HPDE6-E6E7 (cell line): ENCODE results near the gene DYNLT2.

Source experiments
- DNase-seq: peaks from one replicate; pipeline ENCODE4 v3.0.0; 2011; ENCODE audit warnings: missing footprints; ENCODE audit errors: extremely low spot score

DYNLT2 gene

DNA sequence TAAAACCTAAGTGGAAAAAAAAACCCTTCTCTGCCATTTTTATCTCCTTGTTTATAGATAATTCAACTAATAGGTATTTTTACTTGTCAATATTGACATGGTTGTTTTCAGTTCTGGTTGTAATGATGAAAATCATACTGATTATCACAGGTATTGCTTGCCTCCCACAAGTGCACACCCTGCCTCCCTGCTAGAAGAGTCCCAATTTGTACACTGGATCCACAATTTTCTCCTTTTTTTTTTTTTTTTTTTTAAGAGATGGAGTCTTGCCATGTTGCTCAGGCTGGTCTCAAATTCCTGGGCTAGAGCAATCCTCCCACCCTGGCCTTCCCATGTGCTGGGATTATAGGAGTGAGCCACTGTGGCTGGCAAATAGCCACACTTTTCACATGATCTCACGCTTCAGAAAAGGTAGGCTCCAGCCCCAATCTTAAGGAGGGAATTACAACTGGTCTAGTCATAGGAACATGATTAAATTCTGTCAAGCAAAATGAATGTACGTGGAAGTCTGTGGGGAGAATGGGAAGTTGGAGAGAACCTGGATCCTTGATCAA lies 12.3 kb downstream of the DYNLT2 start:
- no peak for DNase-seq

DNA sequence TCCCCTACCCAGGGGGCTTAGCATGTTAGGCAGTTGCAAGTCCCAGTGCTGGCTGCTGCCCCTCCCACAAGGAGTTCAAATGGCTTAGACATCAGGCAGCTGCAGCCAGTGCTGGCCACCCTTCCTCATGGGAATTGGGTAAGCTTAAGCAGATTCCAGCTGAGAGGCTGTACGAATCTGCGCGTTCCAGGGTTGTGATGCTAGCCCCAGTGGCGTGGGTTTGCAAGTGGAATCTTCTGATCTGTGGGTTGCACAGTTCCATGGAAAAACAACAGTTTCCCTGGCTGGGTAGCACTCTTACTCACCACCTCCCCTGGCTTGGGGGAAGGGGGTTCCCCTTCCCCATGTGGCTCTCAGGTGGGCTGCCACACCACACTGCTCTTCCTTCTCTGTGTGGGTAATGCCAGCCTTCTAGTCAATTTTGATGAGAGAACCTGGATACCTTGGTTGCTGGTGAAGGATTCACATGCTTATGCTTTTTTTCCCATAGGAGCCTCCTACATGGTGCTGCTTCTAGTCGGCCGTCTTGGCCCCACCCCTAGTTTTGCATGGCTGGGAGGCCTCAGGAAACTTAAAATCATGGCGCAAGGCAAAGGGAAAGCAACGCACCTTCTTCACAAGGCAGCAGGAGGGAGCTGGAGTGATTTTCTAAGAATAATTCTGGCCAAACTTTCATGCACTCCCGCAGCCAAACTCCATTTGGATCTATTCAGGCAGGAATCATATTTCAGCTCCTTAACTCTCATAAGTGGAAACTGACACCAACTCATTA lies 13.0 kb downstream of the DYNLT2 start:
- no peak for DNase-seq

DNA sequence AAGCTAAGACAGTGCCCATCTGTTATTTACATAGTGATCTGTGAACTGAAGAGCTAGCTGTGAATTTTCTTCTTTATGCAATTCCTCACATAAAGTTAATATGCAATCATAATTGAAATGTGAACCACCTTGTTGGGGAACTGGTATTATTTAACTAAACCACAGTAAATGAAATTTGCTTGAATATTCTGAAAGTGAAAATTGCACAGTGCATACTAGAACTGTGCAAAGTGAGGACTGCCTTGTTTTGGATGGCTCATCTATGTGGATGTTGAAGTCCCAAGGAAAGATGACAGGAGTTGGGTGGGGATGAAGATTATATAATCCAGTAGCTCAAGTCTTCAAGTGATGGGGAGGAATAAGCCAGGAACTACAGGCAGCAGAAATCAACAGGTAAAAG lies 21.4 kb downstream of the DYNLT2 start:
- DNase-seq = no peak

DNA sequence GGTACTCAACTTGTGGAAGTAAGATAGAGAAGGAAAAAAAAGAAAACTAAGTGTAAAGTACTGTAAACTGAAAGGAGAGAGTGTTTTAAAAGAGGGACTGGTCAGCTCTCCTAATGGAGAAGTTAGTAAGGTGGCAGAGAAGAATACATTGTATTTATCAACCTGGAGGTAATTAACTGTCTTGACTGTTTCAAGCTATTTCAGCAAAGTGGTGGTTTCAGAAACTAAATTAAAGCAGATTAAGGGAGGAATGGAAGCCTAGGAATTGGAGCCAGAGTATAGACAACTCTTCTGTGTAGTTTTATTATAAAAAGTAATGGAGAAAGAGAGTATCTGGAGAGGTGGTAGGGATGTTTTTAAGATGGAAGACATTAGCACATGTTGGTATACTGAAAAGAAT lies 24.4 kb downstream of the DYNLT2 start:
- no peak for DNase-seq

DNA sequence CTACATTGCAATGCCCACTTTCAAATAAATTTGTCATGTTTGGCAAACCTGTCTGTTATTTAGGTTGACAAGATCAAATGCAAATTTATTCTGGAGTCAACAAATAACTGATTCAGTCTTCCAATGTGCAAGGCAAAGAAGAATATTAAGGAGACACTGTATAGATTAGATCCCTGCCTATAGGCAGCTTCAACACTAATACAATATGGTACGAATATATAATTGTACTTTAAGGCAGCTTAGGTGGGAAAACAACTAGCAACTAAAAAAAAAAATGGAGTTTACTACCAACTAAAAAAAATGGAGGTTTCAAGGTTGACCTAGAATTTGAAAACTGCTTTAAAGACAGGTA lies 25.3 kb downstream of the DYNLT2 start:
- DNase-seq = no peak

DNA sequence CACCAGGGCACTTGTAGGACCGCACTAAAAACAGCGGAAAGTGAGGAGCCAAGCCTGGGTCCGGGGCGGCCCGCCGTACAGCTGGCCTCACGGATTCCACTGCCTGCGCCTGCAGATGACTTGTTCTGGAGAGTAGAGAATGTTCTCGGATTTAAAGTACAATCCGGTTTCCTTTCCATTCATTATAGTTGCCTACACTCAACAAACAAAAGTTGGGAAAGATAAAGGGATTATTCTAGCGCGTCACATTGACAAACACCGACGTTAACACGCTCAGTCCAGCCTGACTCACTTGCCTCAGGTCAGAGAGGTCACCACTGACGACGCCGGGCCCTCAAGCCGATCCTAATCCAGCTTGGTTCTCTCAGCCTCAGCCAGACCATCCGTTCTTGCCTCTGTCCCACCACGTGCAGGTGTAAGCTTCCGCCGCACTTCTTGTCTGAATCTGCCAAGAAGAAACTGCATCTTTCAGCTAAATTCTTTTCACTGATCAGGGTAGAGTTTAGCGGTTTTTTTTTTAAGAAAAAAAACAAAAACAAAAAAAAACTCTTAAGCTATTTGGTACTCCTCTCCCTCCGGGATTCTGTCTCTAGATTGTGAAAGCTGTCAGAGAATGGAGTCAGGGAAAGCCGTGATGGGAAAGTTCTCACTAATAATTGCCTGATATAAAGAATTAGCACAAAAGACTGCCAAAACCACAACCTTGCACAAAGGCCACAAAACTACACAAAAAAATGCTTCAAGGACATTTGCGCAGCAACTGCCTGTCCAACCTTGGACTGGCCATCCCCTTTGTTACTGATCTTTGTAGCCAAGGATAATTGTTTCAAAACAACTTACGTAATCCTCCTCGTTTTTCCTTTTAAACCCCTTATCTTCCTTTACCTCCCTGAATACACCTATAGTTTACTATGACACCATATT lies 26.0 kb downstream of the DYNLT2 start:
- no peak for DNase-seq

DNA sequence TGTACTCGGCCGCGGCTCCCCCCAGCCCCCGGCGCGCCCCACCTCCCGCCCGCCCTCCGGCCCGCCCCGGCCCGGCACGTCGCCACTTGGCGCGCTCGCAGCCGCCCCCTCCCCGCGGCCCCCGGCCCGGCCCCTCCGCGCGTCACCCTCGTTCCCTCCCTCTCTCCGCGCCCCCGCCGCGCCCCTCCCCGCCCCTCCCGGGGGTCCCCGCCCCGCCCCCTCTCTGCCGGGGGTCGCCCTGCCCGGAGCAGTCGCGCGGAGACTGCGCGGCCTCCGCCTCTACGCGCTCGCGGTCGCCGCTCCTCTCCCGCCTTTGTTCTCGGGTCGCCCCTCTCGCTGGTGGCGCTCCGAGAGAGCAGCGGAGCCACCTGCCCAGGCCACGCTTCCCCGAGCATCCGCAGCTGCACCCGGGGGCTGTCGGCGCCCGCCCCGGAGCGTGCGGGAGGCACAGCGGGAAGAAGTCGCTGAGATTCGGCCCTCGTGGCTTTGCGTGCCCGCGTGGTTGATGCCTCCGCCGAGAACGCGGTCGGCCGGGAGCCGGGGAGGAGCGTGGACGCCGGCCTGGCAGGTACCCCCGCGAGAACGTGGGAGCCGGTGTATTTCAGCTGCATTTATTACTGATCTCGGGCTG lies 26.8 kb downstream of the DYNLT2 start, which contains the start of gene PHF10:
Gene PHF10 (minus strand): TSS at position 7 of the 631 bp plus-strand sequence. CDS start 569 bp downstream, outside the sequence.
- DNase-seq = no peak

DNA sequence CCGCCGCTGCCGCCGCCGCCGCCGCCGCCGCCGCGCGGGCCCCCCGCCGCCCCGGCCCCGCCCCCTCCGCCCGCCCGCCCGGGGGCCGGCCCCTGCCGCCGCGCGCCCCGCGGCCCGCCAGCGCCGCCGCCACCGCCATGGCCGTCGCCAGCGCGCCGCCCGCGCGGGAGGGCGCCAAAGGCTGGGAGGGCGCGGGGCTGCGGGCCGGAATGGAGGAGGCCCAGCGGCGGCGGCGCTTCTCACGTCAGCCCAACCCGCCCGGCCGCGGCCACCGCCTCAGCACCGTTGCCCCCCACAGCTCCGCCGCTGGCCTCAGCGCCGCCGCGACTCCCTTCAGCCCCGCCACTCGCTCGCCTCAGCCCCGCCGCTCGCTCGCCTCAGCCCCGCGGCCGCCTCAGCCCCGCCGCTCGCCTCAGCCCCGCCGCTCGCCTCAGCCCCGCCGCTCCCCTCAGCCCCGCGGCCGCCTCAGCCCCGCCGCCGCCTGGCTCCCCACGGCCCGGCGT lies 27.3 kb downstream of the DYNLT2 start:
- no peak for DNase-seq

DNA sequence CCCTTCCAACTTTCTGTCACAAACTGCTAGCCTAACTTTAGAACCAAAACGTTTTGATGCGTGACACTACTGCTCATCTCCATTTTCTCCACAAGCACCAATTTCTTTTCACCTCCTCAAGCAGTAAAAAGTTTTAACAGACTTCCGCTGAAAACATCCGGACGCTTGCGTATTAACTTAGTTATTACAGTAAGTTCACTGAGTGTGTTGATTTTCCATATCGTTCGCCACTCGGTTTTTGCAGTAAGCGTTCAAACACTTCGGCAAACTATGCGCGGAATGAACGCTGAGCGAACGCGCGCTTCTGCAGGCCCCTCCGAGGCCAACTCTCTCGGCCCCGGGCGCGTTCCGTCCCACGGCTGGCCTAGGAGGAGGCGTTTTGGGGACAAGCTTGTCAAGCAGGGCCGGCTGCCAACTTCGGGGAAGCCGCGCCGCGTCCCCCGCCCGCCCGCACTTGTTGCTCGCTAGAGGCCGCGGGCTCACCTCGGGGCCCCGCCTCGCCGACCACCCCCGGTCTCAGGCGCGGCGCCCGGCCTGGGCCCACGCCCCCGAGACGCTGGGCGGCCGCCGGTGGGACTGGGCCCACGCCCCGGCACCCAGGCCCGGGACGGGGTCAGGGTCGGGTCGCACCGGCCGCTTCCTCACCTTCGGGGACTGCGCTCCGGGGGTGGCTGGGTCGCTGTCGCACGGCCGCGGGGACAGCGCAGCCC lies 28.0 kb downstream of the DYNLT2 start:
- DNase-seq = no peak

DNA sequence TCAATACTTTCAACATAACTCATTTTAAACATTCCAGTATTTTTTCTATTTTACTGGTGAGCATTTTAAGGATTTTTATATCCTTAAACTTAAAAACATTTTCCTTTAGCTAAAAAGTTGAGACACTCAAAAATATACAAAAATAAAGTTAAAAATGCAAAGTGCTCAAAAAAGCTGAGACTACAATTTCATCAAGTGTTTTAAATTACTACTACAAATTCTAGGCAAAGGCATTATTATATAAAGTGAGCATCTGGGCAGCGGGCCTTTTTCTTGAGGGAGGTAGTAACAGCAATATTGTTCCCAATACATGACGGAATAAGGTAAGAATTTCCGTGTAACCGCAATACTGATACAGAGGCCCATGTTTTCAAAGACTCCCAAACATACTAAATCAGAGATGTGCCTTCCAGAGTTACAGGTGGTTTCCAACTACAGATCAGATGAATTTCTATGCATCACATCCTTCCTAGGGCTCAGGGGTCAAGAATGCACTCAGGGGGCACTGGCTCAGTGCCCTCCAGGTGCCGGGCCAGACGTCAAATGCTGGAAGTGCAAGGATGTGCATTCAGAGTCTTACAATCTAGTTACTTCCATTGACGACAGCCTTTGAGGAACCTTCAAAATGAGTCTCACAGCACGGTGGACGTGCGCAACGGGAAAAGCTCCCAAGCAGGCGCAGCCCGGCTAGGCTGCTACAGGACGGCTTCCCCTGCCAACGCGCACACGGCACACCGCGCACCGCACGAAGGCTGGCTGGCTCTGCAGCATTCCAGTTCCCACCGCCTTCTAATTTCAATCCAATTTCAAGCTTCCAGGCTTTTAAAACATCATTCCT lies 28.8 kb downstream of the DYNLT2 start:
- no peak for DNase-seq

DNA sequence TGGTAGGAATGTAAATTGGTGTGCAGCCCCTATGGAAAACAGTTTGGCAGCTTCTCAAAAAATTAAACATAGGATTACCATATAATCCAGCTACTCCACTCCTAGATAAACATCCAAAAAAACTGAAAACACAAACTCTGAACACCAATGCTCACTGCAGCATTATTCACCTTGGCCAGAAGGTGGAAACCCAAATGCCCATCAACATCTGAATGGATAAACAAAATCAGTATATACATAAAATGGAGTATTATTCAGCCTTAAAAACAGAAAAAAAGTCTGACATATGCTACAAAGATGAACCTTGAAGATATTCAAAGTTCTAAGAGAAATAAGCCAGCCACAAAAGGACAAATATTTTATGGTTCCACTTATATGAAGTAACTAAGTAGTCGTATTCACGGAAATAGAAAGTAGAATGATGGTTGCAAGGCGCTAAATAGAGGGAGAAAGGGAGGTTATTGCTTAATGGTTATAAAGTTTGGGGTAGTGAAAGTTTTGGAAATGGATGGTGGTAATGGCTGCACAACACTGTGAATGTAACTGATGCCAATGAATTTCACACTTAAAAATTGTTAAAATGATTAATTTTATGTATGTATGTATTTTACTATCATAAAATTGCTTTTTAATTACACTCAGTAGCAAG lies 31.0 kb downstream of the DYNLT2 start:
- DNase-seq = no peak

DNA sequence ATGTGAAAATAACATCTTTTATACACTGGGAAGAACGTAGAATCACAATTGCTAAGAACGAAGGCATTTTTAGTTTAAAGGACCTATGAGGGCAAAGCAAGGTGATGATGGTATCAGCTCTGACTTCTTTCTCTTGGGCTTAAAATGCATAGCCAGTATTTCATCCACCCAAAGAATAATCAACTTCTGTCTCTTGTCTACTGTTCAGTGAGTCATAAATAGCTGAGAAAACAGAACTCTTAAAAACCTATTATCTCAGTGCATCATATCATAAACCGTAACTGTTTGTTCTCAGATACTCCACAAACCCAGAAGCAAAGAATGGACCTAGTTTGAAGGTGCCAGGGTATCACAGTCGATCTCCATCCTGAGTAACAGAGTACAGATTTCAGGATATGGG lies 32.3 kb downstream of the DYNLT2 start:
- DNase-seq = no peak

DNA sequence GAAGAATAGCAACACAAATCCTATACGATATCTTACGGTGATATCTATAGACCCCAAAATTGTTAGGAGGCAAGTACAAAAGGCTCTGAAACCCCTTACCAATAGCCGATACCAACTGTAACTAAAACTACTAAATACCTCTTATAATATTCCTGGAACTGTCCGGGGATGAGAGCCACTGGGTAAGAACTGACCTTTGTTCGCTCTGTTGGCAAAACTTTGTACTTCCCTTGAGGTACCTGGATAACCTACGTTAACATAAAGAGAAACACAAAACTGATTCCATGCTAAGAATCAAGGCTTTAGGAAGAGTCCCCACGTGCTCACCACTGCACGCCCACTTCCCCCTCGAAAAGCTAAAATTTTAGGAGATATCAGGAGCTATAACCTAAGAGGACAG lies 36.8 kb downstream of the DYNLT2 start:
- DNase-seq = no peak

DNA sequence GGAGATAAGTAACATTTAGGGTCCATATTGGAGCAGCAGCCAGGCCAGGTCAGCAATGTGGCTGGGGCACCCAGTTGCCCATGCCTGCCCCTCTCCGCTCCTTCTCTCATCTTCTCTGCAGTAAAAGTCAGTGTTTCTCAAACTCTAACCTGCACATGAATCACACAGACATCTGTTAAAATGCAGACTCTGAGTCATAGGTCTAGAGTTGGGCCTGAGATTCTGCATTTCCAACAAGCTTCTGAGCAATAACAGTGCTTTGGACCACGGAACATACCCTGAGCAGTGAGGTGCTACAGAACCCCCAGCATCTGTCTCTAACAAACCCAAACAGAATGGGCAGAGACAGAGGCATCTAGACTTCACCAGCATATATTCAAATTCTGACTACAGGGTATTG lies 37.2 kb downstream of the DYNLT2 start:
- no peak for DNase-seq

DNA sequence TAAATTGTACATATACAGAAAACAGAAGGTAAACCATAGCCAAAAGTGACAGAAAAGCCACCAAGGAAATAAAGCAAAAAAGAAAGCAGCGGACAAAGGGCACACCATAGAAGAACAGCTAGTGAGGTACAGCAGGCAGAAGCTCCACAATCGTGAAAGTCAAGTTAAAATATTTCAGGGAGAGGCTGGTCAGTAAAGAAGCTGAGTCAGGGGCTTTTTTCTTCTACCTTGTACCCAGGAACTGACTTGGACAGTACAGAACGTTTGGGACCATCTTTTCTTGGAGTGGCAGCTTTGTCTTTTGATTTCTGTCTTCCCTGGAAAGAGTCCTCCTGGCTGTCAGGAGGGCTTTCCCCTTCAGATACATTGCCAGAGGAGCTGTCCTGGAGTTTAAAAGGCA lies 41.4 kb downstream of the DYNLT2 start:
- no peak for DNase-seq

DNA sequence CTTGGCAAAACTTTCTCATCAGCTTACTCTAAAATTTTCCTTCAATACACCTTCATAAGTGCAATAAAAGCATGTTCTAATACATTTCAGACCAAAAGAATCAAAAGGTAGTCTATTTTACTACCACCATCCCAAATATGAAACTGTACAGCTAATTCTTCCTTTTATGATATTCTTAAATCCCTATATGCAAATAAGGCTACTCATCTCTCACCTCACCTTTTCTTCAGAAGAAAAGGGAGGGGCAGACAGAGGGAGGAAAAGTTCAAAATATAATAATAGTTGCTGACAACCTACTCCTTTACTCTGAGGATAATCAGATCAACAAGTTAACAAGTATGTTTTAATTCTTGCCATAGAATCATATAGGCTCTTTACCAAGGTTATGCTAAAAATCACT lies 42.1 kb downstream of the DYNLT2 start:
- no peak for DNase-seq

DNA sequence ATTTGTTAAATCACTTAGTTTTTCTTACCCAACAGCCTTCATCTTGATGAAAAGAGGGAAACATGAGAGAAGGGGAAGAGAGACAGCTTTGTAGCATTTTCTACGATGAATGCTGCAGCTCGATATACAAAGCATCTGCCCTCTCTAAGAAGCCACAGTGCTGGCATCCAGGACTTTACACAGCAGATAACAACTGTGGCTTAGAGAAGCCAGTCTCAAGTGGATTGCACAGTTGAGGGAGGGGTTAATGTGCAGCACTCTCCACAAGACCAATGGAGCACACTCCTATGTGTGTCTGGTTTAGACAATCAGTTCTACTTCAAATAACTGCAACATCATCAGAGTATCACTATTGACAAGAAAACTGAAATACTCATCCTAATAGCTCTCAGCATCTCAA lies 43.6 kb downstream of the DYNLT2 start:
- DNase-seq = no peak

DNA sequence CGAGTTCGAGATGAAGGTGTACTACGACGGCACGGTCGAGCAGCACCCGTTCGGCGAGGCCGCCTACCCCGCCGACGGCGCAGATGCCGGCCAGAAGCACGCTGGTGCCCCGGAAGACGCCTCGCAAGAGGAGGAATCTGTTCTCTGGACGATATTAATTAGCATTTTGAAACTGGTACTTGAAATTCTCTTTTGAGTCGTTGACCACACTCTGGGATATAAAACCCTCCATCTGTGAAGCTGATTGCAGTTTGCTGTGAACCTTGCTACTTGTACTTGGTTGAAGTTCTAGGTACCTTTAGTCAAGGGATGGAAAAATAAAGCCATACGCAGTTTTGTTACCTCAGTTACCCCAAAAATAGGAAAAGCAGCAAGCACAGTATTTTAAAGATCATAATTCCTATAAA lies 48.5 kb downstream of the DYNLT2 start:
- DNase-seq = peak; percentile 28

DNA sequence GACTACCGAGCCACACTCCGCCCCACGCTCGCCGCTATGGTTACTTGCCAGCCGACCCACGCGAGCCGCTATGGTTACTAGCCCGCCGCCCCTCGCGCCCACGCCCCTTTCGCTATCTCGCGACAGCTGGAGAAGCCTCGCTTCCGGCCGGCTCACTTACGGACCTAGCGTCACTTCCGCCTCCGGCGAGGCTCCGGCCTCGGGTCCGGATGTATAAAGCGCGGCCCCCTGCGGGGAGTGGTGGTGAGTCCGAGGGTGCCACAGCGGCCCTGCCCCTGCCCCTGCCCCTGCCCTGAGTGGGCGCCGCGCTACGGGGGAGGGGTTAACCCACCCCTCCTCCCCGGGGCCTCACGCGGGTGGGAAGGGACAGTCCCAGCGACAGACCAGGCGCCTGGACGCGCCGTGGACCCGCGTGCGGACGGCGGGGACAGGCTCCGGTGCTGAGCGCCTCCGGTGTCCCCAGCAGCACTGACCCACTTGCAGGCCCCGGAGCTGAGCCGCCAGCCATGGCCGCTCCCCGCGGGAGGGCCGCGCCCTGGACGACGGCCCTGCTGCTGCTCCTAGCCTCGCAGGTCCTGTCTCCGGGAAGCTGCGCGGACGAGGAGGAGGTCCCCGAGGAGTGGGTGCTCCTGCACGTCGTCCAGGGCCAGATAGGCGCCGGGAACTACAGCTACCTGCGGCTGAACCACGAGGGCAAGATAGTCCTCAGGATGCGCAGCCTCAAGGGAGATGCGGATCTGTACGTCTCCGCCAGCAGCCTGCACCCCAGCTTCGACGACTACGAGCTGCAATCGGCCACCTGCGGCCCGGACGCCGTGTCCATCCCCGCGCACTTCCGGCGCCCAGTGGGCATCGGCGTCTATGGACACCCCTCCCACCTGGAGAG lies 49.2 kb downstream of the DYNLT2 start, which contains the start of the genes C6orf120 and WDR27:
Gene C6orf120 (plus strand): TSS at position 173 of the 886 bp plus-strand sequence. CDS start 334 bp downstream, at position 507.
Gene WDR27 (minus strand): TSS at position 76 of the 886 bp plus-strand sequence. CDS start 13,024 bp downstream, outside the sequence.
- peak; percentile 89 for DNase-seq
